ENCODE data around the gene MAJIN. TPM values are rescaled to one million over a fixed set of nuclear protein-coding genes. Genes with fewer than 3 reads are reported as not detected.

Gene MAJIN
- total RNA-seq, 1 donor from 2014 or later: not detected

- DNase-seq (ENCODE audit: extremely low spot score in 2 of 2): no peak
- intact Hi-C loops (cut with DNase I): no loop called here
- Histone ChIP-seq H3K27me3 (no peaks in the 10 kb centered on the region), H3K27ac (no peak overlapping the region), H3K9me3 (no peaks in the 10 kb centered on the region), H3K4me3 (no peak overlapping the region), H3K36me3 (peaks cover 0 to 24% of the 10 kb centered on the region in 2 donors), H3K4me1 (no peaks in the 10 kb centered on the region)
- TF ChIP-seq POLR2A (IDR thresholded peaks at IDR 0.05) (no peak), POLR2AphosphoS5 (IDR thresholded peaks at IDR 0.05; ENCODE audit: insufficient read depth in 1 of 2, low read depth in 1 of 2) (no peak)
- TF ChIP-seq, protein P1, sequence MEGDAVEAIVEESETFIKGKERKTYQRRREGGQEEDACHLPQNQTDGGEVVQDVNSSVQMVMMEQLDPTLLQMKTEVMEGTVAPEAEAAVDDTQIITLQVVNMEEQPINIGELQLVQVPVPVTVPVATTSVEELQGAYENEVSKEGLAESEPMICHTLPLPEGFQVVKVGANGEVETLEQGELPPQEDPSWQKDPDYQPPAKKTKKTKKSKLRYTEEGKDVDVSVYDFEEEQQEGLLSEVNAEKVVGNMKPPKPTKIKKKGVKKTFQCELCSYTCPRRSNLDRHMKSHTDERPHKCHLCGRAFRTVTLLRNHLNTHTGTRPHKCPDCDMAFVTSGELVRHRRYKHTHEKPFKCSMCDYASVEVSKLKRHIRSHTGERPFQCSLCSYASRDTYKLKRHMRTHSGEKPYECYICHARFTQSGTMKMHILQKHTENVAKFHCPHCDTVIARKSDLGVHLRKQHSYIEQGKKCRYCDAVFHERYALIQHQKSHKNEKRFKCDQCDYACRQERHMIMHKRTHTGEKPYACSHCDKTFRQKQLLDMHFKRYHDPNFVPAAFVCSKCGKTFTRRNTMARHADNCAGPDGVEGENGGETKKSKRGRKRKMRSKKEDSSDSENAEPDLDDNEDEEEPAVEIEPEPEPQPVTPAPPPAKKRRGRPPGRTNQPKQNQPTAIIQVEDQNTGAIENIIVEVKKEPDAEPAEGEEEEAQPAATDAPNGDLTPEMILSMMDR (IDR thresholded peaks at IDR 0.05): no peak
Observed at GRCh38 chr11:64894812-64895452, 77.0 kb downstream of the MAJIN start.

DNA sequence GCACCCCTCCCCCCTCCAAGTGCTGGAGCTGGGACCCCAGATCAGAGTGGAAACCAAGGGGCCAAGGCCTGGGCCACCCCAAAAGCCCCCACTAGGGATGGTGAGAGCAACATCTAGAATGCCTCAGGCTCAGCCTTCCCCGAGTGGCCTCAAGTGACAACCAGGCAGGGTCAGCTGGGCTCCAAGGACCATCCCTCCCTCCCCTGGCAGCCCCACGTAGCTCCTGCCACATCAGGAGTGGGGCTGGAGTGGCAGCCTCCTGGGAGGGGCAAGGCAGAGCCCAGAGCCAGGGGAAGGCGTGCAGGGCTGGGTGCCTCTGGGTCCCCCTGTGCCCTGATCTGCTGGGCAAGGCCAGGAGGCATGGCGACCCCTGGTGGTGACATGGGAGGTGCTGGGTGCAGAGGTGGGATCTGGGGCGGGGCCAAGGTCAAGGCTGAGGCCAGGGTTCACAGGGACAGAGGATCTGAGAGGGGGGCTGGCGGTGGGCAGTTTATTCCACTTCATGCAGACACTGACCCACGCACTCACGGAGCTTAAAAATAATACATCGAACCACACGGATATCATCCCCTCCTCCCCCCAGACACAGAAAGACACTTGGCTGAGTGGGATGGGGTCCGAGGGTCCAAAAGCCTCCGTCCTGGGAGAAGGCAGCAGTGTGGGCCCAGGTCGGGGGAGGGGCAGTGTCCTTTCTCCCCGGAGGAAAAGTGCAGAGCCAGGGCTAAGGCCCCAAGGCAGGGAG lies 77.7 kb downstream of the MAJIN start:
- TF ChIP-seq POLR2A (IDR thresholded peaks at IDR 0.05) (no peak), POLR2AphosphoS5 (IDR thresholded peaks at IDR 0.05; ENCODE audit: insufficient read depth in 1 of 2, low read depth in 1 of 2) (peak in 1 of 2 donors; percentile 11)
- TF ChIP-seq, protein P1 (IDR thresholded peaks at IDR 0.05): peak; percentile 75 to 89 (median 87)
- no peak overlapping the region for H3K27ac ChIP-seq
- H3K4me3 ChIP-seq: no peak overlapping the region
- H3K9me3 ChIP-seq: no peaks in the 10 kb centered on the region
- peaks cover 0 to 20% of the 10 kb centered on the region in 2 donors for H3K36me3 ChIP-seq
- H3K4me1 ChIP-seq: no peaks in the 10 kb centered on the region
- no peaks in the 10 kb centered on the region for H3K27me3 ChIP-seq
- intact Hi-C loops (cut with DNase I): no loop called here
- DNase-seq (ENCODE audit: extremely low spot score in 2 of 2): no peak

- intact Hi-C loops (cut with DNase I): no loop called here
- no peak for DNase-seq (ENCODE audit: extremely low spot score in 2 of 2)
- Histone ChIP-seq H3K36me3 (peaks cover 0 to 16% of the 10 kb centered on the region in 2 donors), H3K9me3 (no peaks in the 10 kb centered on the region), H3K27me3 (no peaks in the 10 kb centered on the region), H3K4me1 (no peaks in the 10 kb centered on the region), H3K27ac (no peak overlapping the region), H3K4me3 (no peak overlapping the region)
- TF ChIP-seq, protein P1 (IDR thresholded peaks at IDR 0.05): no peak
- TF ChIP-seq POLR2A (IDR thresholded peaks at IDR 0.05) (no peak), POLR2AphosphoS5 (IDR thresholded peaks at IDR 0.05; ENCODE audit: insufficient read depth in 1 of 2, low read depth in 1 of 2) (no peak)
Observed at GRCh38 chr11:64893194-64894069, 78.5 kb downstream of the MAJIN start.

GRCh38 chr11:64892838-64893193 lies 79.1 kb downstream of the MAJIN start:
- peaks cover 6% of the 10 kb centered on the region for H3K4me1 ChIP-seq
- no peaks in the 10 kb centered on the region for H3K9me3 ChIP-seq
- peaks cover 0 to 10% of the 10 kb centered on the region in 2 donors for H3K36me3 ChIP-seq
- intact Hi-C loops (cut with DNase I): no loop called here
- no peaks in the 10 kb centered on the region for H3K27me3 ChIP-seq
- DNase-seq (ENCODE audit: extremely low spot score in 2 of 2): no peak
- TF ChIP-seq POLR2AphosphoS5 (IDR thresholded peaks at IDR 0.05; ENCODE audit: insufficient read depth in 1 of 2, low read depth in 1 of 2) (no peak), POLR2A (IDR thresholded peaks at IDR 0.05) (no peak)
- TF ChIP-seq, protein P1 (IDR thresholded peaks at IDR 0.05): no peak
- no peak overlapping the region for H3K4me3 ChIP-seq
- no peak overlapping the region for H3K27ac ChIP-seq
